GM18861 (cell line): ENCODE data around the gene SLC19A1.

Source experiments
- ATAC-seq: cut with Tn5 transposase; IDR thresholded peaks from one replicate; pipeline ENCODE4 v1.9.1; 2021; ENCODE audit not compliant: unreplicated experiment

SLC19A1 gene

DNA sequence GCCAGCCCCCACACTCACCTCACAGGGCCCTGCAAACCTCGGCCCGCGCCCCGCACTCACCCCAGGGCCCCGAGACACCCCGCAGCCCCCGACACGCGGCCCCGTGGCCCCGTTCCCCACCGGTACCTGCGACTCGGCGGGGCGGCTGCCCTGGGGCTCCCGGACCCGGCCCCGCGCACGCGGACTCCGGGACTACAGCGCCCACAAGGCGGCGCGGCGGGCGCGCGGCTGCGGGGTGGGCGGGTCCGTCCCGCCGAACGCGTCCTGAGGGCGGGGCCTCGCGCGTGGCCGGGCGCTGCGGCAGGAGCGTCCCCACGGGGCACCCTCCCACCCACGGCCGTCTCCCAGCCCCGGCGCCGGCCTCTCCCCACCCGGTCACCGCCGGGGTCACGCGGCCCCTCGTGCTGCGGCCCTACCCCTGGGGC lies at the start of gene SLC19A1:
TSS of gene SLC19A1 (minus strand) at position 199 of the 425 bp plus-strand sequence. CDS start 4,481 bp downstream, outside the sequence.
- ATAC-seq: no peak

GRCh38 chr21:45591619-45592207 lies 49.5 kb upstream of the SLC19A1 start:
- ATAC-seq: no peak

GRCh38 chr21:45590726-45591618 lies 48.7 kb upstream of the SLC19A1 start:
- ATAC-seq: no peak

DNA sequence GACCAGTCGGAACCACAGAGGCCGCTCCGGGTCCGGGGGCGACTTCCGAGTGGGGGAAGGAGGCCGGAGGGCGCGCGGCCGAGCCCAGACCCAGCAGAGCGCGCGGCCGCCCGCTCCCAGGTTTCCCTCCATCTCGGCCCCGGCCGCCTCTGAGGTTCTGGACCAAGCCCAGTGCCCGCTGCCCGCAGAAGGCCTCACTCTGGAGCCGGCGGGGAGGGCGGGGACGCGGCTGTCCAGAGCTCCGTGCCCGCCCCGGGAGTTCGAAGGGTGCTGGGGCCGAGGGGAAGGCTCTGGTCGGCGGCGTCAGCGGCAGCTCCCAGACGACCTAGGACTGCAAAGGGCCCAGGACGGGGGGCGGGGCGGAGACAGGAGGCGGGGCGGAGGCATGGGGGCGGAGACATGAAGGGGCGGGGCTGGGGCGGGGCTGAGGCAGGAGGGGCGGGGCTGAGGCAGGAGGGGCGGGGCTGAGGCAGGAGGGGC lies 48.0 kb upstream of the SLC19A1 start:
- no peak for ATAC-seq

GRCh38 chr21:45589686-45590245 lies 47.5 kb upstream of the SLC19A1 start:
- ATAC-seq: no peak

DNA sequence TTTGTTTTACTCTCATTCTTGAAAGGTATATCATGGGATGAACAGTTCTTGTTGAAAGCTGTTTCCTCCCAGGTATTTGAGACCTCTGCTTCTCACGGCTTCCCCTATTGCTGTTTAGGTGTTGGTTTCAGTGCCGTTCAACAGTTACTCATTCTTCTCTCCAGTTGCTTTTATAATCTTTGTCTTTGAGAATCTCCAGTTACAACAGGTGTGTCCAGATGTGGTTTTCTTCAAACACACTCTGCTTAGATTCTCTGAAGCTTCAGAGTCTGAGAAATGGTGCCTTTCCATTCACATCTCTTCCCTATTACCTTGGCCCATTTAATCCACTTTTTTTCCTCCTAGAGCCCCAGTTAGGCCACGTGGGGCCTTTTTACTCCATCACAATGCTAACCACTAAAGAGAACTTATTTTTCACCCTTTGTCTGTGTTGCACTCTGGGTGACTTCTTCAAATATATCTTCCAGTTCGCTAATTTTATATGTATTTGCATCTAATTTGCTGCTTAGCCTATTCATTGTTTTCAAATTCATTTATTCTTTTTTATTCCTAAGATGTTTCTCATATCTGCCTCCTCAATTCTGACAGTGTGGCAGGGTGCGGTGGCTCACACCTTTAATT lies 46.7 kb upstream of the SLC19A1 start:
- ATAC-seq: no peak

- ATAC-seq: no peak
Observed at GRCh38 chr21:45588086-45588825, 46.0 kb upstream of the SLC19A1 start.

GRCh38 chr21:45586289-45586858 lies 44.1 kb upstream of the SLC19A1 start:
- ATAC-seq: no peak

GRCh38 chr21:45584786-45585185 lies 42.5 kb upstream of the SLC19A1 start:
- ATAC-seq: no peak

DNA sequence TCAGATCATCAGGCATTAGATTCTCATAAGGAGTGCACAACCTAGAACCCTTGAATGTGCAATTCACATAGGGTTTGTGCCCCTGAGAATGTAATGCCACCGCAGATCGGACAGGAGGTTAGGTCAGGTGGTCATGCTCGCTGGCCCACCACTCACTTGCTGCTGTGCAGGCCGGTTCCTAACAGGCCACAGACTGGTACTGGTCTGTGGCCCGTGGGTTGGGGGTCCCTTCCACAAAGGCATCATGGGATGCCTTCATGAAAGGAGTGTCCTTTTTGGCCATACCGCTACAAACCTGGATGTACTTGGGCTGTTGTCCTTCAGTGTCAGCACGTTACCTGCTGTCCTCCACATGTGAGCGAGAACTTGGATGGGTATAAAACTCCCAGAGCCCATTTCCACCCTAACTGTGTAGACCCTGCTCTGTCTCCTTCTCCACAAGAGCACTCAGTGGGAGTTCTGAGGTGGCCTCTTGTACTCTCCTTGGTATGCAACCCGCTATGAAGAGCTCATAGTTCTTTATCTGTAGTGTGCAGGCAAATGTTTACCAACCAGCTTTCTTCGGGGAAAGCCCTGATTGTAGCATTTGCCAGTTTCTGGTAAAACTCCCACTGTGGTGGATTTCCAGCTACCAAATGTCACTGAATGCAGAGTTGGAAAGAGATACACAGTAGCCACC lies 41.7 kb upstream of the SLC19A1 start:
- ATAC-seq: no peak

- no peak for ATAC-seq
Observed at GRCh38 chr21:45582128-45582527, 39.9 kb upstream of the SLC19A1 start.

DNA sequence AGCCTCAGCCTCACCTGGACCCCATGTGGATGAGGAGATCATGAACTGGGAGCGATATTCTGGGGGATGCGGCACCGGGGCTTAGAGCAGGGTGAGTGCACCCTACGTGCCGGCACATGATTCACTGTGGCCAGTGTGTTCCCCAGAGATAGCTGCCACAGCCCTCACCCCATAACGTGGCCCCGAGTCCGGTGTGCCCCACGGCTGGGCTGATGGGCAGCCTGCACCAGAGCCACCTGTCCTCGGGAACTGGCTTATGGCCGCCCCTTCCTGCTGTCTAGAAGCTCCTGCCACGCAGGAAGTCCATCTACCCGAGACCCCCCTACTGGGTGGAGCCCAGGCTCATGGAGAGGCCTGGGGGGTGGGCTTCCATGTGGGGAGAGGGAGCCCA lies 39.1 kb upstream of the SLC19A1 start:
- no peak for ATAC-seq

DNA sequence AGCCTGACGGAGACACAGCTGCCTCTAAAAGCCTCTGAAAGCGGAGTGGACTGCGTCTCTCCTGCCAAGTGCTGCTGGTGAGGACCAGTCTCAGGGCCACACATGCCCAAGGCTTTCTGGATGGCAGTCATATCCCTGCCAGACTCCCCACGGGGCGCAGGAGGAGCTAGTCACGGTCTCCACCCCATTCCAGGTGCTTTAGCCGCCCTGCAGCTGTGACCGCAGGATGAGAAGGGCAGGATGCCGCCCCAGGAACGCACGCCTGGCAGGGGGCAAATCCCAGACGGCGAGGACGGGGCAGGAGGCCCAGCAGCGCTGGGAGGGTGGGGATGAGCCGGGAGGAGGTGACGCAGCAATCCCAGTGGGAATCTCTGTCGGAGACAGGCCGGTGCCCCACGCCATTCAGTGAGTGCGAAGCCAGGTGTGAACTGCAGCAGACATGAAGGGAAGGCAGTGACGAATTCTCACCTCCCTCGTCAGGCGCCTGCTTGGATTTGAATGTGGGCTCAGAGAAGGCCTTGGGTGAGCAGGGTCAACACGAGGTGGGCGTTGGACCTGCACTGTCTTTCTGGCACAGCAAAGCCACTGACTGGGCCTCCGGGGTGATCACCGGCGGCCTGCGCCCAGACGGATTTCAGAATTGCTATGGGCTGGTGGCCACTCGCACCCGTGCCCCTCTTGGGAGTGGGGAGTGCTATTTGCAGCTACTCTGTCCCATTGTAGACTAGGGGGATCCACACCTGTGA lies 38.5 kb upstream of the SLC19A1 start:
- ATAC-seq: no peak

- no peak for ATAC-seq
Observed at GRCh38 chr21:45580181-45580575, 37.9 kb upstream of the SLC19A1 start.

DNA sequence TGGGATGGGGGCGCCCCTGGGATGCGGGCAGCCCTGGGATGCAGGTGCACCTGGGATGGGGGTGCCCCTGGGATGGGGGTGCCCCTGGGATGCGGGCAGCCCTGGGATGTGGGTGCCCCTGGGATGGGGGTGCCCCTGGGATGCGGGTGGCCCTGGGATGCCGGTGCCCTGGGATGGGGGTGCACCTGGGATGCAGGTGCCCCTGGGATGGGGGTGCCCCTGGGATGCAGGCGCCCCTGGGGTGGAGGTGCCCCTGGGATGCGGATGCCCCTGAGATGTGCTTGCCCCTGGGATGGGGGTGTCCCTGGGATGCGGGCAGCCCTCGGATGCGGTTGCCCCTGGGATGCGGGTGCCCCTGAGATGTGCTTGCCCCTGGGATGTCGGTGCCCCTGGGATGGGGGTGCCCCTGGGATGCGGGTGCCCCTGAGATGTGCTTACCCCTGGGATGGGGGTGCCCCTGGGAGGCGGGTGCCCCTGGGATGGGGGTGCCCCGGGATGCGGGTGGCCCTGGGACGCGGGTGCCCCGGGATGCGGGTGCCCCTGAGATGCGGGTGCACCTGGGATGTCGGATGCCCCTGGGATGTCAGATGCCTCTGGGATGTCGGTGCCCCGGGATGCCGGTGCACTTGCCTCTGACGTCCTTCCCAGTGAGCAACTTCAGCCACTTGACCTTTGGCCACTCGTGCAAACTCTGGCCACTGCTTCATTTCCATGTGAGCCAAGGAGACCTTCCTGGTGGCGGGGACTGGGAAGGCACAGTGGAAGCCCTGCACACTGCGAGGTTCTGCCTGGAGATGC lies 37.3 kb upstream of the SLC19A1 start:
- no peak for ATAC-seq

DNA sequence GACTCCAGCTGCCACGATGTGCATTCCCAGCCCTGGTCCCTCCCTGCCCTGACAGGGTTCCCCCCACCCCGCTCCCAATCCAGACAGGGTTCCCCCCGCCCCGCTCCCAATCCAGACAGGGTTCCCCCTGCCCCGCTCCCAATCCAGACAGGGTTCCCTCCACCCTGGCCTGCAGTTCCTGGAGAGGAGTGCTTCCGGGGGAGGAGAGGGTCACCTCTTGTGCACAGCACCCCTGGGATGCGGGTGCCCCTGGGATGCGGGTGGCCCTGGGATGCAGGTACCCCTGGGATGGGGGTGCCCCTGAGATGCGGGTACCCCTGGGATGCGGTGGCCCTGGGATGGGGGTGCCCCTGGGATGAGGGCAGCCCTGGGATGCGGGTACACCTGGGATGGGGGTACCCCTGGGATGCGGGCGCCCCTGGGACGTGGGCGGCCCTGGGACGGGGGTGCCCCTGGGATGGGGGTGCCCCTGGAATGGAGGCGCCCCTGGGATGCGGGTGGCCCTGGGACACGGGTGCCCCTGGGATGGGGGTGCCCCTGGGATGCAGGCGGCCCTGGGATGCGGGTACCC lies 36.7 kb upstream of the SLC19A1 start:
- ATAC-seq: no peak

GRCh38 chr21:45578176-45578801 lies 36.0 kb upstream of the SLC19A1 start:
- no peak for ATAC-seq

GRCh38 chr21:45577801-45578175 lies 35.5 kb upstream of the SLC19A1 start:
- no peak for ATAC-seq
